ENCODE measurements around the gene PGLYRP2.

PGLYRP2 gene

GRCh38 chr19:15453906-15454860 lies 25.1 kb downstream of the PGLYRP2 start:
- no peak for DNase-seq

GRCh38 chr19:15453091-15453578 lies 26.2 kb downstream of the PGLYRP2 start:
- DNase-seq = no peak

GRCh38 chr19:15452111-15453047 lies 26.9 kb downstream of the PGLYRP2 start:
- peak; percentile 28 for DNase-seq

GRCh38 chr19:15450528-15450890 lies 28.8 kb downstream of the PGLYRP2 start:
- no peak for DNase-seq

GRCh38 chr19:15449620-15450527 lies 29.4 kb downstream of the PGLYRP2 start, which contains the start of gene WIZ:
WIZ (minus strand) TSS chr19:15449956; CDS start chr19:15448307, 1,649 bp downstream.
- DNase-seq = peak; percentile 86

- no peak for DNase-seq
Measured at GRCh38 chr19:15448778-15449619, 30.3 kb downstream of the PGLYRP2 start.

GRCh38 chr19:15448044-15448777 lies 31.1 kb downstream of the PGLYRP2 start:
- DNase-seq = no peak

- no peak for DNase-seq
Measured at GRCh38 chr19:15447057-15447456, 32.2 kb downstream of the PGLYRP2 start.

GRCh38 chr19:15445807-15446376 lies 33.4 kb downstream of the PGLYRP2 start:
- DNase-seq = no peak

GRCh38 chr19:15445227-15445605 lies 34.1 kb downstream of the PGLYRP2 start:
- DNase-seq = no peak

- DNase-seq = no peak
Measured at GRCh38 chr19:15444505-15445226, 34.6 kb downstream of the PGLYRP2 start.

GRCh38 chr19:15443838-15444237 lies 35.5 kb downstream of the PGLYRP2 start:
- no peak for DNase-seq

- no peak for DNase-seq
Measured at GRCh38 chr19:15443325-15443724, 36.0 kb downstream of the PGLYRP2 start.

- no peak for DNase-seq
Measured at GRCh38 chr19:15442142-15442920, 37.0 kb downstream of the PGLYRP2 start.

- DNase-seq = no peak
Measured at GRCh38 chr19:15441317-15441716, 38.0 kb downstream of the PGLYRP2 start.

GRCh38 chr19:15439821-15440641 lies 39.3 kb downstream of the PGLYRP2 start:
- no peak for DNase-seq

- DNase-seq = no peak
Measured at GRCh38 chr19:15439078-15439799, 40.1 kb downstream of the PGLYRP2 start.

Data from activated CD4-positive, alpha-beta T cell treated with anti-CD3 and anti-CD28 coated beads, Interleukin-2, Interleukin-6, amounts not matched to agents 100 ng/mL and 50 ng/mL, durations not matched to agents 16 hours and 8 hours (primary cell).